GM12892 (cell line): Measurements from ENCODE around the gene EFCAB14.

ENCODE experiments used
- POLR2A ChIP-seq: IDR thresholded peaks from 2 replicates; pipeline ENCODE4 v1.6.1; 2011; ENCODE audit warnings: low read depth, low read length, control low read depth
- POLR2AphosphoS5 ChIP-seq: IDR thresholded peaks from 2 replicates; pipeline ENCODE4 v1.6.1; 2011; ENCODE audit warnings: low read depth, low read length, control low read depth
- TAF1 ChIP-seq: IDR thresholded peaks from 2 replicates; pipeline ENCODE4 v1.6.1; 2011; ENCODE audit warnings: low read depth, mild to moderate bottlenecking, control low read depth, low read length, borderline replicate concordance

DNA sequence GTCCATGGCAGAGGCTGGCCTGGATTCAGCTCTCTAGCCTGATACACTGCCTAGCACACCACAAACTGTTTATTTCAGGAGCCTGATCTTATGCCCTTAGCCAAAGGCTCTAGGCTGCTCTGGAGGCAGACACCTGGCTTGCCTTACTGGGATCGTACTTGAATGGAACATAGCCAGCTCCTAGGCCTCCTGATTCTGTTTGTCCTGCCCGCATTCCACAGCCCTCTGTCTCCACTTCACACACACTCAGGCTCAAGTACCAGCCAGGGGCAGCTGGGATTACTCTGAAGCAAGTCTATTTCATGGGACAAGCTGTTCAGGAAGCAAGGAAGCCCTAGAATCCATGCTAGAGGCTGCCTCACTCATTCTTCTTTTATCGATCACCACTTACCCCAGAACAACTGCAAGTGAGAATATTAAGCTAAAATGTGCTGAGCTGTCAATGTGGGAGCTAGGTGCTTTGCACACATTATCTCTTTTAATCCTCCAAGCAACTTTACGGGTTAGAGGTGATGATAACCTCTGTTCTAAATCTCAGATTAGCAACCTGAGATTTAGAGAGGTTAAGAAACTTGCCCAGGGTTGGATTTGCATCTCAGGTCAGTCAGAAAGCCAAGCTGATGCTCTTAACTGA, 48.9 kb upstream of the EFCAB14 start:
- TF ChIP-seq POLR2AphosphoS5, result no peak
- no peak for TF ChIP-seq TAF1
- TF ChIP-seq POLR2A, result no peak
